ENCODE measurements around the gene ALS2CL.

DNA sequence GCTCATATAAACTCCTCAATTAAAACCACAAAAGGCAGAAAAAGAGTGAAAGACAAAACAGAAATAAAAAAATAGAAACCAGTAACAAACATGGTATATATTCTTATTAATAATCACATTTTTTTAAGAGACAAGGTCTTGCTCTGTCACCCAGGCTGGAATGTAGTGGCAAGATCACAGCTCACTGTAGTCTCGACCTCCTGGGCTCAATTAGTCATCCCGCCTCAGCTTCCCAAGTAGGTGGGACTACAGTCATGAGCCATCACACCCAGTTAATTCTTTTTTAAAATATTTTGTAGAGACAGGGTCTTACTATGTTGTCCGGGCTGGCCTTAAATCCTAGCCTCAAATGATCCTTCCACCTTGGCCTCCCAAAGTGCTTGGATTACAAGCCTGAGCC lies 44.0 kb downstream of the ALS2CL start:
- TF ChIP-seq, protein P1, sequence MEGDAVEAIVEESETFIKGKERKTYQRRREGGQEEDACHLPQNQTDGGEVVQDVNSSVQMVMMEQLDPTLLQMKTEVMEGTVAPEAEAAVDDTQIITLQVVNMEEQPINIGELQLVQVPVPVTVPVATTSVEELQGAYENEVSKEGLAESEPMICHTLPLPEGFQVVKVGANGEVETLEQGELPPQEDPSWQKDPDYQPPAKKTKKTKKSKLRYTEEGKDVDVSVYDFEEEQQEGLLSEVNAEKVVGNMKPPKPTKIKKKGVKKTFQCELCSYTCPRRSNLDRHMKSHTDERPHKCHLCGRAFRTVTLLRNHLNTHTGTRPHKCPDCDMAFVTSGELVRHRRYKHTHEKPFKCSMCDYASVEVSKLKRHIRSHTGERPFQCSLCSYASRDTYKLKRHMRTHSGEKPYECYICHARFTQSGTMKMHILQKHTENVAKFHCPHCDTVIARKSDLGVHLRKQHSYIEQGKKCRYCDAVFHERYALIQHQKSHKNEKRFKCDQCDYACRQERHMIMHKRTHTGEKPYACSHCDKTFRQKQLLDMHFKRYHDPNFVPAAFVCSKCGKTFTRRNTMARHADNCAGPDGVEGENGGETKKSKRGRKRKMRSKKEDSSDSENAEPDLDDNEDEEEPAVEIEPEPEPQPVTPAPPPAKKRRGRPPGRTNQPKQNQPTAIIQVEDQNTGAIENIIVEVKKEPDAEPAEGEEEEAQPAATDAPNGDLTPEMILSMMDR (conservative IDR thresholded peaks at IDR 0.05; ENCODE audit: low read depth, low read length) = no peak
- no peak for TF ChIP-seq EZH2 (IDR thresholded peaks at IDR 0.05; ENCODE audit: borderline replicate concordance, low read depth, low read length, poor library complexity, severe bottlenecking)

All from A673 (cell line).